ENCODE measurements around the gene ZNF813. TPM values are rescaled to one million over a fixed set of nuclear protein-coding genes. Genes with fewer than 3 reads are reported as not detected.

The ZNF813 gene
- 3.1 and 4.6 TPM in 2 replicates for total RNA-seq

DNA sequence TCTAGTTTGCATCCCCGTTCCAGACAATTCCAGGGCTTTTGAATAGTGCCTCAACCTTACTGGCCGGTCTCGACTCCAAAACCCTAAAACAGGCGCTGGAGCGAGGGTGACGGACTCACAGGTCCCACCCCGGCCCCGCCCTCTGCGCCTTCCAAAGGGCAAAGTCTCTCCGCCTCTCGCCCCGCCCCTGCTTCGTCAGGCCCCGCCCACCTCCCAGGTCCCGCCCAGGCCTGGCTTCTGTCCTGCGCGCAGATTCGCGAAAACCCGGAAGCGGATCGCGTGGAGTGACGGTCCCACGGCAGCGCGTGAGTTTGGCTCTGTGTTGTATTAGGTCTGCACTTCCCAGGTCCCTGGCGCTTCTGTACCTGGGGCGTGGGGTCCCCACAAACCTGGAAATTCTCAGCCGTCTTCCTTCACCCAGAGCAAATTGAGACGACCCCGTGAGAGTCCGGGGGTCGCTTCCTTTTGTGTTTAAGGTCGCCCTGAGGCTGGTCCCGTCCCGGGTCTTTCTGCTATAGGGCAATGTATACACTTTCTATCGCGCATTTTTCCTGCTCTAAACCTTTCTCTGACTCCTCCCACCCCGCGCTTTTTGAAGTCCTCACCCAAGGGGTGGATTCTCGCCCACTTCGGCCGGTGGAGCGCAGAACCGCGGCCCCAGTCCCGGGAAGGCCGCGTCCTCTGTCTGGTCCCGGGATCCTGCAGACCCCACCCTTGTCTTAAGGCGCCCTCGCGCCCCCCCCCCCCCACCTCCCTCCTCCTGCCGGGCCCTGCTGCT, at the start of gene ZNF813:
Gene ZNF813 (plus strand): TSS at position 249 of the 778 bp plus-strand sequence. CDS start 16,090 bp downstream, outside the sequence.

DNA sequence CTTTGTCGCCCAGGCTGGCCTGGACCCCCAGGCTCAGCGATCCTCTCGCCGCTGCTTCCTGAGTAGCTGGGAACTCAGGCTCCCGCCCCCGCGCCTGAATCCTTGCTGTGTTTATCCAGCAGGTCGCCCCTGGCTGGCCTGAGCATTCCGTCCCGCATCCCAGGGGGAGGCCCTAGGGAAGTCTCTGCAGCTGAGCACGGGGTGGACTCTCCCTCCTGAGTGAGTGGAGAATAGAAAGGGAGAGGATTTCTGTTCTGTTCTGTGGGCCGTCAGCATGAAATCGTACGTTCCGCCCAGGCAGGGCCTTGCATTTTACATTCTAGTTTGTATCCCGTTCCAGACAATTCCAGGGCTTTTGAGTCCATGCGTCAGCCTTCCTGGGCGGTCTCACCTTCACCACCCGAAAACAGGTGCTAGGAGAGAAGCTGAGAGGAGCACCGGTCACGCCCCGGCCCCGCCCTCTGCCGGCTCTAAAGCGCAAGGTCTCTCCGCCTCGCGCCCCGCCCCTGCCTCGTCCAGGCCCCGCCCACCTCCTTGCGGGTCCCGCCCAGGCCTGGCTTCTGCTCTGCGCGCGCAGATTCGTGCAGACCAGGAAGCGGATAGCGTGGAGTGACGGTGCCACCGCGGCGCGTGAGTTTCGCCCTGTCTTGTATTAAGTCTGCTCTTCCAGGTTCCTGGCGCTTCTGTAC, 36.0 kb upstream of the ZNF813 start, which contains the start of gene ZNF761:
Gene ZNF761 (plus strand): TSS at position 586 of the 689 bp plus-strand sequence. CDS start 15,285 bp downstream, outside the sequence.

DNA sequence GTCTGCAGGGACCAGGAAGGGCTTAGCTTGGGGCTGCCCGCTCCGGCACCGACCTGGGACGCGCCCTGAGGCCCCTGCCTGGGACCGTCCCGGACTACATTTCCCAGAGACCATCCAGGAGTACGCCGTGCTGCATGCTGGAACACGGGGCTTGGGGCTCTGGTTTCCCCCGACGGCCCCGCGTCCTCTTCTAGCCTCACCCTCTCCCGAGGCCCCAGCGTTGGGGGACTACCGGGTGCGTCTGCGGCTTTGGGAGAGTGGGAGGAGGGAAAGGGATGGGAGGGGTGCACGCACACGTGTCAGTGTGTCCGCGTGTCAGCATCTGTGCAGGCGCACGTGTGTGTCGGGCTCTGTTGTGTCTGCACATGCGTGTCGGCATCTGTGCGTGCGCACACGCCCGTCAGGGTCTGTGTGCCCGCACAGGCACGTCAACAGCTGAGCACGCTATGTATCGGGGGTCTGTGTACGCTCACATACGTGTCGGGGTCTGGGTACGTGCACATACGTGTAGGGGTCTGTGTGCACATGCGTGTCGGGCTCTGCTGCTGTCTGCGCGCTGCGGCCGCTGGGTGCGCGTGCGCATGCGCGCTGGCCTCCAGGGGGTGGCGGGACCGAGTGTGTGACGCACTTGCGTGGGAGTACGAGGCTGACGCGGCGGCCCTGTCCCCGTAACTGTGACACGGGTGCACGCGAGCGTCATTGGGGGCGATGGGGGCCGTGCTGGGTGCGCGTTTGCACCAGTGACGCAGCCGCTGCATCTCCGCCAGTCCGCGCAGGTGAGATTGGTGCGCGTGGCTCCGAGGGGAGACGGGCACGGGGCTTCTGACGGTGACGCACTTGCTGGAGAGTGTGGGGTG, 70.2 kb downstream of the ZNF813 start, which contains the start of gene ZNF331:
Gene ZNF331 (plus strand): TSS at position 625 of the 857 bp plus-strand sequence. CDS start 31,232 bp downstream, outside the sequence.

Other genes with a start within 250 kb of the ZNF813 start
- 10.4 and 23.4 TPM in 2 replicates for gene ZNF677, start 212.9 kb upstream of the ZNF813 start, total RNA-seq
- under 0.01 TPM in 1 of 2 replicates, not detected in the other for gene VN1R2, start 209.4 kb upstream of the ZNF813 start, total RNA-seq
- not detected in 2 replicates for gene VN1R4, start 200.0 kb upstream of the ZNF813 start, total RNA-seq
- 6.0 and 10.5 TPM in 2 replicates for gene ZNF845, start 134.0 kb upstream of the ZNF813 start, total RNA-seq
- 5.0 and 8.6 TPM in 2 replicates for gene ZNF525, start 102.0 kb upstream of the ZNF813 start, total RNA-seq
- gene ZNF765, start 72.6 kb upstream of the ZNF813 start, total RNA-seq, result 10.0 and 18.0 TPM in 2 replicates
- gene ZNF761, start 35.7 kb upstream of the ZNF813 start, total RNA-seq, result 6.2 and 11.4 TPM in 2 replicates
- gene ZNF331, start 70.4 kb downstream of the ZNF813 start, total RNA-seq, result 3.6 and 7.9 TPM in 2 replicates
- gene DPRX, start 164.3 kb downstream of the ZNF813 start, total RNA-seq, result not detected in 2 replicates